SK-N-SH (cell line): ENCODE data around the gene USH1C. TPM values are rescaled to one million over a fixed set of nuclear protein-coding genes. Genes with fewer than 3 reads are reported as not detected.

ENCODE experiments used
- CTCF ChIA-PET: fragments of 300-600, 350-600 bp; formaldehyde crosslinking; extraction: SDS; loops from one replicate; lab custom pipeline; 2021; lab: Yijun Ruan, JAX
- POLR2A ChIA-PET: fragments of 350-600 bp; sonication (Branson Sonifier 250); formaldehyde crosslinking; extraction: SDS; loops from one replicate; lab custom pipeline; 2020; ENCODE audit warnings: antibody characterized with exemption, inconsistent platforms; lab: Yijun Ruan, JAX
- DNase-seq: peaks from one replicate; pipeline ENCODE4 v3.0.0; 2012
- H2AFZ ChIP-seq: fragments of 200-600 bp; sonication (generic); 2 replicates; pipeline ENCODE4 v1.8.1; 2016; ENCODE audit warnings: antibody characterized with exemption, mild to moderate bottlenecking, low read depth
- H3F3A ChIP-seq: fragments of 200-600 bp; sonication (generic); replicated peaks from 2 replicates; pipeline ENCODE3; 2016; ENCODE audit warnings: antibody characterized with exemption, mild to moderate bottlenecking; ENCODE audit not compliant: insufficient read depth
- H3K27ac ChIP-seq, 2 experiments: fragments of 200-500 bp in 1 of 2; fragments of 200-600 bp in 1 of 2; sonication (Bioruptor generic) in 1 of 2; sonication (generic), shearing (Covaris generic) in 1 of 2; 2 replicates each; pipeline versions ENCODE4 v1.5.1 to v1.6.1; 2014 to 2016; ENCODE audit warnings: low read depth in 2 of 2, inconsistent platforms in 1 of 2, low read length in 1 of 2, mild to moderate bottlenecking in 1 of 2, mixed read lengths in 1 of 2
- H3K27me3 ChIP-seq: fragments of 200-600 bp; sonication (generic), shearing (Covaris generic); 2 replicates; pipeline ENCODE4 v1.6.1; 2016; ENCODE audit warnings: mixed run types; ENCODE audit not compliant: insufficient read depth
- H3K36me3 ChIP-seq, 2 experiments: fragments of 200-500 bp in 1 of 2; fragments of 200-600 bp in 1 of 2; sonication (Bioruptor generic) in 1 of 2; sonication (generic) in 1 of 2; replicated peaks in 1 of 2; 2 replicates each; pipeline versions ENCODE3 to v1.5.1; 2014 to 2016; ENCODE audit warnings: low read length in 1 of 2, mild to moderate bottlenecking in 1 of 2; ENCODE audit not compliant: insufficient read depth in 2 of 2, control insufficient read depth in 1 of 2
- H3K4me1 ChIP-seq, 2 experiments: fragments of 200-500 bp in 1 of 2; fragments of 200-600 bp in 1 of 2; sonication (Bioruptor generic) in 1 of 2; sonication (generic), shearing (Covaris generic) in 1 of 2; 2 replicates each; pipeline versions ENCODE4 v1.5.1 to v1.6.1; 2014 to 2016; ENCODE audit warnings: low read depth in 1 of 2, low read length in 1 of 2, mixed run types in 1 of 2; ENCODE audit not compliant: insufficient read depth in 2 of 2, control insufficient read depth in 1 of 2
- H3K4me2 ChIP-seq: fragments of 200-600 bp; sonication (generic), shearing (Covaris generic); 2 replicates; pipeline ENCODE4 v1.6.1; 2017; ENCODE audit warnings: mixed run types
- H3K4me3 ChIP-seq, 2 experiments: fragments of 200-500 bp in 1 of 2; fragments of 200-600 bp in 1 of 2; sonication (Bioruptor generic) in 1 of 2; sonication (generic), shearing (Covaris generic) in 1 of 2; 2 replicates each; pipeline versions ENCODE4 v1.5.1 to v1.8.1; 2014 to 2016; ENCODE audit warnings: low read depth in 2 of 2, inconsistent platforms in 1 of 2, low read length in 1 of 2, mild to moderate bottlenecking in 1 of 2, mixed read lengths in 1 of 2, moderate library complexity in 1 of 2
- H3K79me2 ChIP-seq: fragments of 200-600 bp; sonication (generic); 2 replicates; pipeline ENCODE4 v1.8.1; 2017; ENCODE audit warnings: mild to moderate bottlenecking; ENCODE audit not compliant: insufficient read depth
- H3K9ac ChIP-seq: fragments of 200-600 bp; sonication (generic); 2 replicates; pipeline ENCODE4 v1.6.1; 2017; ENCODE audit warnings: mixed run types
- H3K9me2 ChIP-seq: fragments of 200-600 bp; sonication (generic); 2 replicates; pipeline ENCODE4 v1.6.1; 2017; ENCODE audit warnings: mixed run types
- H3K9me3 ChIP-seq: fragments of 200-600 bp; sonication (generic); 2 replicates; pipeline ENCODE4 v1.6.1; 2017; ENCODE audit warnings: mixed run types, mild to moderate bottlenecking, moderate library complexity
- H4K20me1 ChIP-seq: fragments of 200-600 bp; sonication (generic); 2 replicates; pipeline ENCODE4 v1.6.1; 2017; ENCODE audit warnings: mild to moderate bottlenecking, mixed run types; ENCODE audit not compliant: insufficient read depth
- CHD2 ChIP-seq: fragments of 150-350 bp; IDR thresholded peaks from 2 replicates; pipeline ENCODE4 v1.6.1; 2018; ENCODE audit warnings: low read length; ENCODE audit not compliant: partially characterized antibody
- EZH2phosphoT487 ChIP-seq: fragments of 200-600 bp; sonication (generic); IDR thresholded peaks from 2 replicates; pipeline ENCODE4 v1.6.1; 2017; ENCODE audit warnings: low read depth, mixed run types, mild to moderate bottlenecking, antibody characterized with exemption, moderate library complexity, borderline replicate concordance
- FOSL2 ChIP-seq: IDR thresholded peaks from 2 replicates; pipeline ENCODE4 v1.4.0; 2012; ENCODE audit warnings: low read depth, mild to moderate bottlenecking, moderate library complexity, borderline replicate concordance
- FOXJ3 ChIP-seq: sonication (generic); formaldehyde crosslinking; IDR thresholded peaks from 2 replicates; pipeline ENCODE4 v1.5.1; 2020; ENCODE audit warnings: mild to moderate bottlenecking, missing genetic modification reagents
- FOXM1 ChIP-seq: IDR thresholded peaks from 2 replicates; pipeline ENCODE4 v1.4.0; 2012; ENCODE audit warnings: low read depth, mild to moderate bottlenecking
- GABPA ChIP-seq: IDR thresholded peaks from 2 replicates; pipeline ENCODE4 v1.4.0; 2012; ENCODE audit warnings: low read depth, mild to moderate bottlenecking
- JUND ChIP-seq: IDR thresholded peaks from 2 replicates; pipeline ENCODE4 v1.4.0; 2012
- RAD21 ChIP-seq: IDR thresholded peaks from 2 replicates; pipeline ENCODE4 v1.6.1; 2012; ENCODE audit warnings: mild to moderate bottlenecking, low read length
- RCOR1 ChIP-seq: fragments of 150-350 bp; IDR thresholded peaks from 2 replicates; pipeline ENCODE4 v1.6.1; 2017; ENCODE audit warnings: antibody characterized with exemption, low read length
- RFX5 ChIP-seq: IDR thresholded peaks from 2 replicates; pipeline ENCODE4 v1.6.1; 2012; ENCODE audit warnings: mild to moderate bottlenecking, improper control_type of control experiment, low read length
- RXRA ChIP-seq: IDR thresholded peaks from 2 replicates; pipeline ENCODE4 v1.4.0; 2012; ENCODE audit warnings: low read depth, mild to moderate bottlenecking, borderline replicate concordance
- SIN3A ChIP-seq: IDR thresholded peaks from 2 replicates; pipeline ENCODE4 v1.6.1; 2012; ENCODE audit warnings: low read depth, mild to moderate bottlenecking, low read length, moderate library complexity, borderline replicate concordance
- SMC3 ChIP-seq: IDR thresholded peaks from 2 replicates; pipeline ENCODE4 v1.6.1; 2012; ENCODE audit warnings: low read depth, low read length, improper control_type of control experiment
- TCF12 ChIP-seq: IDR thresholded peaks from 2 replicates; pipeline ENCODE4 v1.4.0; 2012
- TEAD4 ChIP-seq: IDR thresholded peaks from 2 replicates; pipeline ENCODE4 v1.4.0; 2012; ENCODE audit warnings: mild to moderate bottlenecking, borderline replicate concordance; ENCODE audit not compliant: insufficient read depth
- WGBS: methylation state at CpG from one replicate; pipeline ENCODE4 v1.1.6; 2017; ENCODE audit warnings: low lambda C conversion rate; 5-methylcytosine and 5-hydroxymethylcytosine counted together
- polyA plus RNA-seq, 3 experiments: library from polyadenylated mRNA; depleted of rRNA; stranded (reverse); fragments of >200 nt; gene quantifications; 2 replicates each; pipeline ENCODE4 v1.2.3, GENCODE V29; 2012
- TF ChIP-seq, protein P1 (sequence below): IDR thresholded peaks from 2 replicates; pipeline ENCODE4; 2012
- TF ChIP-seq, protein P2 (sequence below): IDR thresholded peaks from 2 replicates; pipeline ENCODE4 v1.4.0; 2012; ENCODE audit warnings: low read depth
- TF ChIP-seq, protein P3 (sequence below): IDR thresholded peaks from 2 replicates; pipeline ENCODE4 v1.4.0; 2012; ENCODE audit warnings: low read depth, borderline replicate concordance
- TF ChIP-seq, protein P4 (sequence below): IDR thresholded peaks from 2 replicates; pipeline ENCODE4 v1.6.1; 2012; ENCODE audit warnings: mild to moderate bottlenecking, low read depth, low read length, moderate library complexity

The USH1C gene
- polyA plus RNA-seq, 1 of the 3 experiments (the other 2 are of a cell fraction): not detected

DNA sequence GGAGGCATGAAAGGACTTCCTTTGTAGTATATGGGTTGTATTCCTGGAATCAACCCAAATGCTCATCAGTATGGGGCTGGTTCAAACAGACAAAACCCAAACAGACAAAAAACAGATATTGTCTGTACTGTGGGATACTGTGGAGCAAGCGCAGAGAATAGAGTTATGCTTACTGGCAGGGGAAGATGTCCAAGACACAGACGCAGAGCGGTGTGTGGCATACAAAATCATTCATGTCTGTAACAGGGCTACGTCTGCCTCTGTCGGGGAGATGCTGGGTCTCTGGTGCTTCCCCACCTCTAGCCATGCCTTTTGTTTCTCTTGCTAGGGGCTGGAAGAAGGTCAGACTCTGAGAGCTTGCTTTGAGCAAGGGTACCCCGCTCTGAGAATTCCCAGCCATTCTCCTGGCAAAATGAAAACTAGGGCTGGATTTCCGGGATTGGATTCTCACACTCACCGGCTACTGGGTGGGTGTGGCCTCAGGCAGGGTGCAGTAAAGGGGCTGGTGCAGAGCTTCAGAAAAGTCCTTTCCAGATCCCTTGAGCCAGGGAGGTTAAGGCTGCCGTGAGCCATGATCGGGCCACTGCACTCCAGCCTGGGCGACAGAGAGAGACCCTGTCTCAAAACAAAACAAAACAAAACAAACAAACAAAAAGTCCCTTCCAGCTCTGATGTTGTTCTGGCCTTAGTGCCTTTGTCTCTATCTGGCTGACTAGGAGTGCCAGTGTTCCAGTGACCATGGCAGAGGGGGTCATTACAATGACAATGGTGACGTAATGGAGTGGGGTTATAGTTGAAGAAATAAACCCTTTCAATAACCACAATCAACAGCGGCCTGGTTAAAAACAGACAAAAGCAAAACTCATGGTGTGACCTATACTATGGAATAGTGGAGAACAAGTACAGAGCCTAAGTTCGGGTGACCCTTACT is 64.7 kb downstream of the USH1C start:
- H3K9ac ChIP-seq: no peak overlapping the region
- H4K20me1 ChIP-seq: no peaks in the 10 kb centered on the region
- POLR2A ChIA-PET: interaction anchor here (0.6 kb wide), 1 partner anchor 100 kb away, joined by 3 read pairs; no protein-coding TSS in a partner anchor
- H3K27ac ChIP-seq: no peak overlapping the region; a peak in 1 of 4 replicates
- H3K27me3 ChIP-seq: peaks cover 28% of the 10 kb centered on the region
- TF ChIP-seq, protein P1, sequence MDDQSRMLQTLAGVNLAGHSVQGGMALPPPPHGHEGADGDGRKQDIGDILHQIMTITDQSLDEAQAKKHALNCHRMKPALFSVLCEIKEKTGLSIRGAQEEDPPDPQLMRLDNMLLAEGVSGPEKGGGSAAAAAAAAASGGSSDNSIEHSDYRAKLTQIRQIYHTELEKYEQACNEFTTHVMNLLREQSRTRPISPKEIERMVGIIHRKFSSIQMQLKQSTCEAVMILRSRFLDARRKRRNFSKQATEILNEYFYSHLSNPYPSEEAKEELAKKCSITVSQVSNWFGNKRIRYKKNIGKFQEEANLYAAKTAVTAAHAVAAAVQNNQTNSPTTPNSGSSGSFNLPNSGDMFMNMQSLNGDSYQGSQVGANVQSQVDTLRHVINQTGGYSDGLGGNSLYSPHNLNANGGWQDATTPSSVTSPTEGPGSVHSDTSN: no peak
- peak; percentile 58; the same call in 1 of the 2 replicates for TF ChIP-seq RCOR1
- no peak for TF ChIP-seq JUND
- TF ChIP-seq FOXM1: no peak
- TF ChIP-seq SIN3A: no peak
- no peak for TF ChIP-seq SMC3
- 0 out of 2 replicates have a peak, but pooled peaks have one; percentile 18 for TF ChIP-seq RAD21
- TF ChIP-seq RXRA: no peak
- TF ChIP-seq FOSL2: no peak
- no peak for TF ChIP-seq EZH2phosphoT487
- TF ChIP-seq TCF12: no peak
- TF ChIP-seq, protein P2, sequence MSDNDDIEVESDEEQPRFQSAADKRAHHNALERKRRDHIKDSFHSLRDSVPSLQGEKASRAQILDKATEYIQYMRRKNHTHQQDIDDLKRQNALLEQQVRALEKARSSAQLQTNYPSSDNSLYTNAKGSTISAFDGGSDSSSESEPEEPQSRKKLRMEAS: no peak
- TF ChIP-seq FOXJ3: no peak
- TF ChIP-seq, protein P3, sequence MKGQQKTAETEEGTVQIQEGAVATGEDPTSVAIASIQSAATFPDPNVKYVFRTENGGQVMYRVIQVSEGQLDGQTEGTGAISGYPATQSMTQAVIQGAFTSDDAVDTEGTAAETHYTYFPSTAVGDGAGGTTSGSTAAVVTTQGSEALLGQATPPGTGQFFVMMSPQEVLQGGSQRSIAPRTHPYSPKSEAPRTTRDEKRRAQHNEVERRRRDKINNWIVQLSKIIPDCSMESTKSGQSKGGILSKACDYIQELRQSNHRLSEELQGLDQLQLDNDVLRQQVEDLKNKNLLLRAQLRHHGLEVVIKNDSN: no peak
- TF ChIP-seq RFX5: peak; percentile 48; the same call in 1 of the 2 replicates
- TF ChIP-seq, protein P4, sequence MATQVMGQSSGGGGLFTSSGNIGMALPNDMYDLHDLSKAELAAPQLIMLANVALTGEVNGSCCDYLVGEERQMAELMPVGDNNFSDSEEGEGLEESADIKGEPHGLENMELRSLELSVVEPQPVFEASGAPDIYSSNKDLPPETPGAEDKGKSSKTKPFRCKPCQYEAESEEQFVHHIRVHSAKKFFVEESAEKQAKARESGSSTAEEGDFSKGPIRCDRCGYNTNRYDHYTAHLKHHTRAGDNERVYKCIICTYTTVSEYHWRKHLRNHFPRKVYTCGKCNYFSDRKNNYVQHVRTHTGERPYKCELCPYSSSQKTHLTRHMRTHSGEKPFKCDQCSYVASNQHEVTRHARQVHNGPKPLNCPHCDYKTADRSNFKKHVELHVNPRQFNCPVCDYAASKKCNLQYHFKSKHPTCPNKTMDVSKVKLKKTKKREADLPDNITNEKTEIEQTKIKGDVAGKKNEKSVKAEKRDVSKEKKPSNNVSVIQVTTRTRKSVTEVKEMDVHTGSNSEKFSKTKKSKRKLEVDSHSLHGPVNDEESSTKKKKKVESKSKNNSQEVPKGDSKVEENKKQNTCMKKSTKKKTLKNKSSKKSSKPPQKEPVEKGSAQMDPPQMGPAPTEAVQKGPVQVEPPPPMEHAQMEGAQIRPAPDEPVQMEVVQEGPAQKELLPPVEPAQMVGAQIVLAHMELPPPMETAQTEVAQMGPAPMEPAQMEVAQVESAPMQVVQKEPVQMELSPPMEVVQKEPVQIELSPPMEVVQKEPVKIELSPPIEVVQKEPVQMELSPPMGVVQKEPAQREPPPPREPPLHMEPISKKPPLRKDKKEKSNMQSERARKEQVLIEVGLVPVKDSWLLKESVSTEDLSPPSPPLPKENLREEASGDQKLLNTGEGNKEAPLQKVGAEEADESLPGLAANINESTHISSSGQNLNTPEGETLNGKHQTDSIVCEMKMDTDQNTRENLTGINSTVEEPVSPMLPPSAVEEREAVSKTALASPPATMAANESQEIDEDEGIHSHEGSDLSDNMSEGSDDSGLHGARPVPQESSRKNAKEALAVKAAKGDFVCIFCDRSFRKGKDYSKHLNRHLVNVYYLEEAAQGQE: no peak
- no peak for TF ChIP-seq CHD2
- no peak for TF ChIP-seq TEAD4
- no peak for TF ChIP-seq GABPA
- no peaks in the 10 kb centered on the region for H3K36me3 ChIP-seq
- no peak overlapping the region for H3K4me2 ChIP-seq
- CTCF ChIA-PET: interaction anchor here (1.2 kb wide), 3 partner anchors 25 to 95 kb away, joined by 3 to 11 read pairs (median 4); partner anchors contain the start of gene KCNJ11
- H3K4me1 ChIP-seq: peaks cover 0 to 14% of the 10 kb centered on the region in 2 experiments; a peak in 1 of 4 replicates
- WGBS: 32% methylated on average over 13 of the region's 14 CpGs
- H3K9me3 ChIP-seq: no peaks in the 10 kb centered on the region
- no peaks in the 10 kb centered on the region for H3K9me2 ChIP-seq
- H3F3A ChIP-seq: no peaks in the 10 kb centered on the region
- peak overlapping the region in 1 of 2 experiments; percentile 25; a peak in 1 of 4 replicates for H3K4me3 ChIP-seq
- DNase-seq: peak; percentile 85
- no peaks in the 10 kb centered on the region for H3K79me2 ChIP-seq
- no peak overlapping the region for H2AFZ ChIP-seq
